Vagina (tissue), 2 donors: ENCODE measurements around the gene LRRC49. TPM values are rescaled to one million over a fixed set of nuclear protein-coding genes. Genes with fewer than 3 reads are reported as not detected.

Experiments used
- DNase-seq, 2 donors: peaks; one replicate each; pipeline ENCODE4 v3.0.0-alpha.2; 2017; ENCODE audit errors: extremely low spot score in 2 of 2
- H3K27ac ChIP-seq: fragments of 200-600 bp; sonication (generic); one replicate; pipeline ENCODE4 v1.5.1; 2019
- H3K27me3 ChIP-seq: fragments of 200-600 bp; sonication (generic); one replicate; pipeline ENCODE4 v1.5.1; 2019
- H3K36me3 ChIP-seq, 2 donors: fragments of 200-600 bp; sonication (generic); one replicate each; pipeline ENCODE4 v1.5.1; 2017 to 2019
- H3K4me1 ChIP-seq: fragments of 200-600 bp; sonication (generic); one replicate; pipeline ENCODE4 v1.5.1; 2019
- H3K4me3 ChIP-seq, 2 donors: fragments of 200-600 bp; sonication (generic); 1 replicate in 1 of 2; 2 replicates in 1 of 2; pipeline ENCODE4 v1.5.1; 2016 to 2019
- H3K9me3 ChIP-seq: fragments of 200-600 bp; sonication (generic); one replicate; pipeline ENCODE4 v1.5.1; 2019
- POLR2A ChIP-seq, 2 donors: fragments of 450-650 bp; IDR thresholded peaks; one replicate each; pipeline ENCODE4 v1.6.1; 2017; ENCODE audit warnings: antibody characterized with exemption in 2 of 2, mild to moderate bottlenecking in 2 of 2, moderate library complexity in 2 of 2
- POLR2AphosphoS5 ChIP-seq, 2 donors: sonication (generic); formaldehyde crosslinking; IDR thresholded peaks; one replicate each; pipeline ENCODE4 v1.9.0; 2017; ENCODE audit warnings: antibody characterized with exemption in 2 of 2, mild to moderate bottlenecking in 2 of 2, low read depth in 1 of 2; ENCODE audit not compliant: insufficient read depth in 1 of 2
- intact Hi-C: fragments of 100-400 bp; cut with DNase I; formaldehyde crosslinking; loops from one replicate; pipeline ENCODE4 v1.15.1; 2023
- total RNA-seq: library from RNA; depleted of rRNA; stranded (reverse); fragments of >200 nt; gene quantifications from one replicate; pipeline ENCODE4 v1.2.3, GENCODE V29; 2016
- TF ChIP-seq, protein P1 (sequence below), 3 experiments: fragments of 450-650 bp in 2 of 3; fragments of 200-600 bp in 1 of 3; sonication (generic) in 1 of 3; IDR thresholded peaks; one replicate each; pipeline ENCODE4 v1.5.1; 2017 to 2019; ENCODE audit warnings: antibody characterized with exemption in 3 of 3, mild to moderate bottlenecking in 2 of 3, moderate library complexity in 2 of 3

LRRC49 gene
- total RNA-seq, 1 donor from 2014 or later, result 8.8 TPM

- Histone ChIP-seq H3K27ac (no peak overlapping the region), H3K27me3 (no peaks in the 10 kb centered on the region), H3K4me1 (peaks cover 55% of the 10 kb centered on the region), H3K4me3 (no peak overlapping the region), H3K9me3 (no peaks in the 10 kb centered on the region), H3K36me3 (no peaks in the 10 kb centered on the region)
- TF ChIP-seq POLR2A (IDR thresholded peaks at IDR 0.05) (no peak), POLR2AphosphoS5 (IDR thresholded peaks at IDR 0.05; ENCODE audit: insufficient read depth in 1 of 2, low read depth in 1 of 2) (no peak)
- TF ChIP-seq, protein P1, sequence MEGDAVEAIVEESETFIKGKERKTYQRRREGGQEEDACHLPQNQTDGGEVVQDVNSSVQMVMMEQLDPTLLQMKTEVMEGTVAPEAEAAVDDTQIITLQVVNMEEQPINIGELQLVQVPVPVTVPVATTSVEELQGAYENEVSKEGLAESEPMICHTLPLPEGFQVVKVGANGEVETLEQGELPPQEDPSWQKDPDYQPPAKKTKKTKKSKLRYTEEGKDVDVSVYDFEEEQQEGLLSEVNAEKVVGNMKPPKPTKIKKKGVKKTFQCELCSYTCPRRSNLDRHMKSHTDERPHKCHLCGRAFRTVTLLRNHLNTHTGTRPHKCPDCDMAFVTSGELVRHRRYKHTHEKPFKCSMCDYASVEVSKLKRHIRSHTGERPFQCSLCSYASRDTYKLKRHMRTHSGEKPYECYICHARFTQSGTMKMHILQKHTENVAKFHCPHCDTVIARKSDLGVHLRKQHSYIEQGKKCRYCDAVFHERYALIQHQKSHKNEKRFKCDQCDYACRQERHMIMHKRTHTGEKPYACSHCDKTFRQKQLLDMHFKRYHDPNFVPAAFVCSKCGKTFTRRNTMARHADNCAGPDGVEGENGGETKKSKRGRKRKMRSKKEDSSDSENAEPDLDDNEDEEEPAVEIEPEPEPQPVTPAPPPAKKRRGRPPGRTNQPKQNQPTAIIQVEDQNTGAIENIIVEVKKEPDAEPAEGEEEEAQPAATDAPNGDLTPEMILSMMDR (IDR thresholded peaks at IDR 0.05), result no peak
- intact Hi-C loops, result no loop called here
- DNase-seq, result no peak
These were observed 186.0 kb downstream of the LRRC49 start for GRCh38 chr15:71078506-71079207.

DNA sequence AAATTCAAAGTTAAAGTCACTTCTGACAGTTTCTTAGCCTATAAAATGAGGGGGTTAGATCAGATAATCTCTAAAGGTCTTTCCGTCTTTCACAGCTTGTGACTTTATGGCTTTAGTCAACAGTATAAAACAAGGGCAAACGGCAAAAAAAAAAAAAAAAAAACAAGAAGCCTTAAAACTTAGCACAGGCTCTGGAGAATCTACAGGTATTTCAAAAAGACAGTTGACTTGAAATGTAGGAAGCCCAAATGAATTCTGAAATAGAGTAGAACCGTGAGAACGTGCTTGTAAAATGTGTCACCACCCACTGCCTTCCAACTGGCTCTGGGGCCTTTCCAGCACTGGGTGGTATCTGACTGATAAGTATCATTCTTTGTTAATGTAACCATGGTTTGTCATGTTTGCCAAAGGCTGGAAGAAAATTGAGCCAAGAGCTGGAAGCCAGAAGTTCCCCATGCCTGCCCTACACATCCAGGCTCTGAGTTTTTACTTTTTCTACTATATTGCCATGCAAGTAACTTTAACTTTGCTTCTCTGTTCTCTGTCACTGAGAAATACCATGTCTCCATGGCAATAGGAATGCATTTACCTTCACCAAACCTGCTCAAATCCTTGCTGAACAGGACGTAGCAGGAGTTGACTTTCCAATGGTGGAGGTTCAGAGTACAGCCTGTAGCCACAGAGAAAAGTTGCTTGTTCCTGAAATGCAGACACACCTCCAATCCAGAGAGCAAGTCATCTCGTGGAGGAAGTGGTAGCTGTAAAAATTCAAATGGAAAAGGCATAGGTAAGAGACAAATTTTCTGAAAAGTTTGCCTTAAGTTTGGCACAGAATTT lies 186.8 kb downstream of the LRRC49 start:
- no peak overlapping the region for H3K4me3 ChIP-seq
- H3K36me3 ChIP-seq, result no peaks in the 10 kb centered on the region
- intact Hi-C loops, result no loop called here
- no peaks in the 10 kb centered on the region for H3K9me3 ChIP-seq
- H3K4me1 ChIP-seq, result peaks cover 63% of the 10 kb centered on the region
- TF ChIP-seq, protein P1 (IDR thresholded peaks at IDR 0.05), result no peak
- TF ChIP-seq POLR2A (IDR thresholded peaks at IDR 0.05) (no peak), POLR2AphosphoS5 (IDR thresholded peaks at IDR 0.05; ENCODE audit: insufficient read depth in 1 of 2, low read depth in 1 of 2) (no peak)
- no peak for DNase-seq
- no peaks in the 10 kb centered on the region for H3K27me3 ChIP-seq
- no peak overlapping the region for H3K27ac ChIP-seq

DNA sequence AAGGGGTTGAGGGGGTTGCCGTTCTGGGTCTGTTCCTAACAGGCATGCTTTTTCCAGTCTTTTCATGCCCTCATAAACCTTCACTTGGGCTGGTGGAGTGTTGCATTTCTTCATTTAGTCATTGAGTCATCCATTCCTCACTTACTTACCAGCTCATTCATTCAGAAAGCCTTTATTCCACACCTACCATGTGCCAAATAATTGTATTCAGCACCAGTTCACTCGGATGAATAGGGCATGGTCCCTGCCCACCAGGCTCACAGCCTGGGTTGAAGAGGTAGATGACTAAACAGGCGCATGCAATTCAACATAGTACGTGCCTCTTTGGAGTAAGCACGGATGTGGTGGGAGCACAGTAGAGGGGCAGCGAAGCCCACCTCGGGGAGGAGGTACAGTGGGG lies 187.5 kb downstream of the LRRC49 start:
- H3K36me3 ChIP-seq, result no peaks in the 10 kb centered on the region
- H3K4me1 ChIP-seq, result peaks cover 65% of the 10 kb centered on the region
- no peak overlapping the region for H3K4me3 ChIP-seq
- peak overlapping the region; percentile 88 for H3K27ac ChIP-seq
- no peaks in the 10 kb centered on the region for H3K27me3 ChIP-seq
- no peak for TF ChIP-seq POLR2A (IDR thresholded peaks at IDR 0.05)
- TF ChIP-seq, protein P1 (IDR thresholded peaks at IDR 0.05), result no peak
- H3K9me3 ChIP-seq, result no peaks in the 10 kb centered on the region
- DNase-seq, result no peak
- intact Hi-C loops, result no loop called here

- H3K9me3 ChIP-seq, result no peaks in the 10 kb centered on the region
- TF ChIP-seq POLR2A (IDR thresholded peaks at IDR 0.05) (no peak), POLR2AphosphoS5 (IDR thresholded peaks at IDR 0.05; ENCODE audit: insufficient read depth in 1 of 2, low read depth in 1 of 2) (no peak)
- TF ChIP-seq, protein P1 (IDR thresholded peaks at IDR 0.05), result no peak
- intact Hi-C loops, result no loop called here
- peak overlapping the region; percentile 88 for H3K27ac ChIP-seq
- H3K4me1 ChIP-seq, result peaks cover 65% of the 10 kb centered on the region
- no peak for DNase-seq
- H3K36me3 ChIP-seq, result no peaks in the 10 kb centered on the region
- no peaks in the 10 kb centered on the region for H3K27me3 ChIP-seq
- H3K4me3 ChIP-seq, result no peak overlapping the region
These were observed 188.1 kb downstream of the LRRC49 start for GRCh38 chr15:71080705-71081104.

- Histone ChIP-seq H3K4me1 (peaks cover 65% of the 10 kb centered on the region), H3K27me3 (no peaks in the 10 kb centered on the region), H3K36me3 (no peaks in the 10 kb centered on the region), H3K4me3 (peak overlapping the region in 1 of 2 donors; percentile 26), H3K9me3 (no peaks in the 10 kb centered on the region), H3K27ac (peak overlapping the region; percentile 88)
- intact Hi-C loops, result no loop called here
- DNase-seq, result no peak
- TF ChIP-seq POLR2AphosphoS5 (IDR thresholded peaks at IDR 0.05; ENCODE audit: insufficient read depth in 1 of 2, low read depth in 1 of 2) (no peak), POLR2A (IDR thresholded peaks at IDR 0.05) (no peak)
- TF ChIP-seq, protein P1 (IDR thresholded peaks at IDR 0.05), result no peak
These were observed 190.2 kb downstream of the LRRC49 start for GRCh38 chr15:71082803-71083202.
